H1 (cell line): ENCODE results near the gene CHD9. TPM values are rescaled to one million over a fixed set of nuclear protein-coding genes. Genes with fewer than 3 reads are reported as not detected.
"Not testable (repeated sequence)": the region's sequence is repeated elsewhere in the genome, so short reads cannot be mapped to it uniquely, and the experiment has no call there.

Experiments
- CTCF ChIA-PET: fragments of 300-600 bp; sonication (Branson Sonifier 250); formaldehyde crosslinking; loops from one replicate; lab custom pipeline; 2021; ENCODE audit not compliant: partially characterized antibody; lab: Charles Lee
- POLR2A ChIA-PET: fragments of 300-600 bp; sonication (Branson Sonifier 250); formaldehyde crosslinking; loops from one replicate; lab custom pipeline; 2021; ENCODE audit warnings: inconsistent platforms; ENCODE audit not compliant: partially characterized antibody; lab: Charles Lee
- DNase-seq, 2 experiments: peaks; one replicate each; pipeline versions ENCODE4 v3.0.0 to v3.0.0-alpha.2; 2010 to 2022; ENCODE audit warnings: low spot score in 2 of 2, low read depth in 1 of 2, mixed read lengths in 1 of 2
- FAIRE-seq: peaks from 2 replicates; lab custom pipeline; 2011; peaks lifted over from hg19 to GRCh38; lab: Jason Lieb, UNC
- H2AFZ ChIP-seq: 2 replicates; pipeline ENCODE4 v1.8.1; 2012; ENCODE audit warnings: low read length, inconsistent platforms
- H2AK5ac ChIP-seq: 2 replicates; pipeline ENCODE4 v1.6.1; 2013; ENCODE audit warnings: low read depth, low read length
- H2BK120ac ChIP-seq: replicated peaks from 2 replicates; pipeline ENCODE3; 2013; ENCODE audit warnings: low read depth, low read length, inconsistent platforms
- H2BK12ac ChIP-seq: 2 replicates; pipeline ENCODE4 v1.6.1; 2013; ENCODE audit warnings: low read depth, low read length
- H2BK15ac ChIP-seq: 2 replicates; pipeline ENCODE4 v1.6.1; 2013; ENCODE audit warnings: low read length
- H2BK20ac ChIP-seq: 2 replicates; pipeline ENCODE4 v1.6.1; 2013; ENCODE audit warnings: low read length
- H2BK5ac ChIP-seq: 2 replicates; pipeline ENCODE4 v1.6.1; 2013; ENCODE audit warnings: low read depth, low read length
- H3K14ac ChIP-seq: 2 replicates; pipeline ENCODE4 v1.6.1; 2013; ENCODE audit warnings: inconsistent platforms; ENCODE audit not compliant: insufficient read length
- H3K18ac ChIP-seq: 2 replicates; pipeline ENCODE4 v1.6.1; 2013; ENCODE audit warnings: low read length; ENCODE audit errors: extremely low read depth
- H3K23ac ChIP-seq: 2 replicates; pipeline ENCODE4 v1.6.1; 2013; ENCODE audit warnings: inconsistent platforms; ENCODE audit not compliant: insufficient read length
- H3K23me2 ChIP-seq: 2 replicates; pipeline ENCODE4 v1.6.1; 2013; ENCODE audit warnings: low read depth, low read length
- H3K27ac ChIP-seq: 2 replicates; pipeline ENCODE4 v1.6.1; 2011; ENCODE audit warnings: low read depth, low read length, inconsistent platforms
- H3K27me3 ChIP-seq, 4 experiments: replicated peaks in 1 of 4; 1 replicate in 1 of 4; 2 replicates in 3 of 4; pipeline versions ENCODE4 v1.6.1 to v1.8.1; 2011 to 2013; ENCODE audit warnings: low read length in 3 of 4, mild to moderate bottlenecking in 3 of 4, inconsistent platforms in 2 of 4, mixed read lengths in 2 of 4, moderate library complexity in 1 of 4; ENCODE audit not compliant: control insufficient read depth in 3 of 4, insufficient read depth in 3 of 4; ENCODE audit errors: extremely low read depth in 1 of 4
- H3K36me3 ChIP-seq, 4 experiments: 2 replicates each; pipeline versions ENCODE4 v1.6.1 to v1.8.1; 2011 to 2013; ENCODE audit warnings: mild to moderate bottlenecking in 4 of 4, low read length in 3 of 4, moderate library complexity in 2 of 4, control low read depth in 1 of 4, inconsistent platforms in 1 of 4; ENCODE audit not compliant: insufficient read depth in 4 of 4, control insufficient read depth in 2 of 4
- H3K4ac ChIP-seq: replicated peaks from 2 replicates; pipeline ENCODE3; 2013; ENCODE audit warnings: low read length, low read depth, mixed read lengths, inconsistent platforms; ENCODE audit not compliant: insufficient read length
- H3K4me1 ChIP-seq, 4 experiments: replicated peaks in 1 of 4; 1 replicate in 1 of 4; 2 replicates in 3 of 4; pipeline versions ENCODE4 v1.6.1 to v1.8.1; 2011 to 2013; ENCODE audit warnings: low read length in 3 of 4, inconsistent platforms in 2 of 4, mixed read lengths in 1 of 4; ENCODE audit not compliant: insufficient read depth in 4 of 4, control insufficient read depth in 3 of 4
- H3K4me2 ChIP-seq, 2 experiments: 2 replicates each; pipeline versions ENCODE4 v1.6.1 to v1.8.1; 2011 to 2013; ENCODE audit warnings: low read depth in 2 of 2, low read length in 2 of 2, control low read depth in 1 of 2, inconsistent platforms in 1 of 2, mild to moderate bottlenecking in 1 of 2; ENCODE audit not compliant: insufficient read depth in 1 of 2
- H3K4me3 ChIP-seq, 4 experiments: fragments of 200-600, 300-600 bp in 1 of 4; sonication (generic), shearing (Covaris generic), sonication (Bioruptor Twin) in 1 of 4; 2 replicates each; pipeline versions ENCODE4 v1.5.1 to v1.8.1; 2011 to 2016; ENCODE audit warnings: low read length in 4 of 4, low read depth in 3 of 4, control low read depth in 2 of 4, inconsistent platforms in 2 of 4, mild to moderate bottlenecking in 2 of 4, mixed read lengths in 1 of 4, moderate library complexity in 1 of 4; ENCODE audit not compliant: insufficient read depth in 2 of 4; ENCODE audit errors: extremely low read depth in 1 of 4
- H3K56ac ChIP-seq: replicated peaks from 2 replicates; pipeline ENCODE3; 2013; ENCODE audit warnings: low read depth, mild to moderate bottlenecking, mixed read lengths, low read length, inconsistent platforms; ENCODE audit not compliant: insufficient read length
- H3K79me1 ChIP-seq: 2 replicates; pipeline ENCODE4 v1.6.1; 2013; ENCODE audit warnings: low read depth, low read length, control low read depth
- H3K79me2 ChIP-seq, 2 experiments: 2 replicates each; pipeline versions ENCODE4 v1.6.1 to v1.8.1; 2012 to 2013; ENCODE audit warnings: low read length in 2 of 2, mild to moderate bottlenecking in 2 of 2, inconsistent platforms in 1 of 2; ENCODE audit not compliant: insufficient read depth in 2 of 2, control insufficient read depth in 1 of 2
- H3K9ac ChIP-seq, 4 experiments: replicated peaks in 1 of 4; 1 replicate in 1 of 4; 2 replicates in 3 of 4; pipeline versions ENCODE4 v1.6.1 to v1.8.1; 2011 to 2013; ENCODE audit warnings: low read depth in 3 of 4, low read length in 3 of 4, control low read depth in 2 of 4, mild to moderate bottlenecking in 2 of 4, moderate library complexity in 2 of 4, inconsistent platforms in 1 of 4; ENCODE audit errors: extremely low read depth in 1 of 4
- H3K9me3 ChIP-seq, 2 experiments: 2 replicates each; pipeline versions ENCODE4 v1.6.1 to v1.8.1; 2012 to 2013; ENCODE audit warnings: mild to moderate bottlenecking in 2 of 2, moderate library complexity in 2 of 2, control low read depth in 1 of 2, inconsistent platforms in 1 of 2, low read depth in 1 of 2, low read length in 1 of 2, mixed read lengths in 1 of 2; ENCODE audit not compliant: insufficient read depth in 2 of 2
- H4K20me1 ChIP-seq, 2 experiments: replicated peaks in 1 of 2; 2 replicates each; pipeline versions ENCODE3 to v1.8.1; 2011 to 2013; ENCODE audit warnings: inconsistent platforms in 2 of 2, low read length in 2 of 2, mild to moderate bottlenecking in 1 of 2; ENCODE audit not compliant: insufficient read depth in 2 of 2, control insufficient read depth in 1 of 2
- H4K5ac ChIP-seq: 2 replicates; pipeline ENCODE4 v1.6.1; 2013; ENCODE audit warnings: low read length, low read depth, mixed read lengths, inconsistent platforms; ENCODE audit not compliant: insufficient read length
- H4K8ac ChIP-seq: 2 replicates; pipeline ENCODE4 v1.8.0; 2013; ENCODE audit warnings: mild to moderate bottlenecking, moderate library complexity, low read length, inconsistent platforms; ENCODE audit not compliant: insufficient read depth; ENCODE audit errors: extremely low read depth
- H4K91ac ChIP-seq: replicated peaks from 2 replicates; pipeline ENCODE3; 2013; ENCODE audit warnings: low read length, mixed read lengths, inconsistent platforms; ENCODE audit not compliant: insufficient read length
- WGBS, 2 experiments: shearing (Covaris generic) in 1 of 2; methylation state at CpG; one replicate each; pipeline versions ENCODE4 v1.1.6 to v1.1.7; 2013 to 2015; ENCODE audit warnings: low lambda C conversion rate in 2 of 2, mixed read lengths in 2 of 2, inconsistent platforms in 1 of 2, low coverage in 1 of 2, missing lambda C conversion rate in 1 of 2; ENCODE audit not compliant: insufficient replicate concordance in 2 of 2, insufficient coverage in 1 of 2, insufficient read length in 1 of 2; ENCODE audit errors: extremely low coverage in 1 of 2, missing lambda C conversion rate in 1 of 2; 5-methylcytosine and 5-hydroxymethylcytosine counted together
- polyA plus RNA-seq, 7 experiments: library from polyadenylated mRNA; depleted of rRNA in 3 of 7; stranded (reverse) in 5 of 7; unstranded in 2 of 7; fragments of >200 nt in 5 of 7; fragments of 200-250 nt in 2 of 7; gene quantifications; 1 replicate in 5 of 7; 2 replicates in 1 of 7; 4 replicates in 1 of 7; pipeline versions ENCODE4 v1.2.1 to v1.2.3, GENCODE V29; 2011 to 2013; ENCODE audit warnings: missing spikeins in 2 of 7, mixed read lengths in 2 of 7
- total RNA-seq: library from RNA; stranded (reverse); fragmentation: NEBNext Ultra II Directional; extraction: Animal tissue kit (Norgen Biotek cat#: 25700); gene quantifications from 2 replicates; pipeline ENCODE4 v1.2.1, GENCODE V29; 2021

Gene CHD9
- total and polyA plus RNA-seq, 2 of the 8 experiments (the other 6 are each of a cell fraction or from before 2014, with no cell fraction given), result 9.9 to 32.4 TPM

GRCh38 chr16:53075461-53075860 is 20.7 kb downstream of the CHD9 start:
- H3K23me2 ChIP-seq, H3K79me1 ChIP-seq, H2AFZ ChIP-seq, DNase-seq, H3K9ac ChIP-seq, H3K27me3 ChIP-seq, H4K8ac ChIP-seq, FAIRE-seq, H3K23ac ChIP-seq, H3K27ac ChIP-seq, H4K5ac ChIP-seq, H3K36me3 ChIP-seq, H2BK12ac ChIP-seq, H2BK120ac ChIP-seq, H3K4ac ChIP-seq, H4K91ac ChIP-seq, POLR2A ChIA-PET, H3K18ac ChIP-seq, H3K56ac ChIP-seq, H3K4me2 ChIP-seq, H2BK20ac ChIP-seq, H2AK5ac ChIP-seq, H4K20me1 ChIP-seq, H2BK15ac ChIP-seq, H3K4me3 ChIP-seq, H2BK5ac ChIP-seq, H3K14ac ChIP-seq: not testable (repeated sequence)
- WGBS, 2 experiments, result 96% methylated on average over 7 of the region's 7 CpGs; no CpG with 5 or more reads in 1 of the 2 experiments
- Histone ChIP-seq H3K79me2 (peaks cover 0 to 18% of the 10 kb centered on the region in 2 experiments; a peak in 2 of 4 replicates), H3K4me1 (peaks cover 5 to 11% (median 7%) of the 10 kb centered on the region in 4 experiments; a peak in 5 of 7 replicates), H3K9me3 (peaks cover 13 to 21% of the 10 kb centered on the region in 2 experiments)
- CTCF ChIA-PET, result interaction anchor here (1.2 kb wide), 1 partner anchor 21 kb away, joined by 3 read pairs; no protein-coding TSS in a partner anchor
